ENCODE data around the gene PIGM.
"Not testable (repeated sequence)": the region's sequence is repeated elsewhere in the genome, so short reads cannot be mapped to it uniquely, and the experiment has no call there.

The PIGM gene

DNA sequence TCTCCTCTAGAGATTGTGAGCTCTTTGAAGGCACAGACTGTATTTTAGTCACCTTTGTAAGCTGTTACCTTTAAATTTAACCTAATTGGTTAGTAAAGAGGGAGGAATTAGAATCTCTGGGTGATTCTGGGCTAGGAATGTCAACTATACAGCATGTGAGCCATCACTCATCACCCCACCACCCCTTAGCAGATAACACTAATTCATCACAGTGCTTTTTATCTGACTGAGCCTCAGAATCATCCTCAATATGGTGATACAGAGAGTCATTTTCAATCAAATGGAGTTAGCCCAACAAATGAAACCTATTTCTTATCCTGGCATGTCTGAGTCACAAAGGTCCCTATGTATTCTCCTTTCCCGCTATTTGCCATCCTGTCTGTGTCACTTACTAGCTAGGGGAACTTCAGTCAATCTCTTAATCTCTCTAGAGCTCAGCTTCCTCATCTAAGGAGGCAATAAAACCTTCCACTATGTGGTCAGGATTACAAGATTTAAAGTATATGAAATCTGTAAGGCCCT, 24.9 kb upstream of the PIGM start:
- H3K4me1 ChIP-seq (ENCODE audit: control insufficient read depth in 1 of 2, insufficient read depth in 1 of 2, low read depth in 1 of 2, low read length in 1 of 2), result no peaks in the 10 kb centered on the region
- H3K4me3 ChIP-seq (ENCODE audit: low read depth in 1 of 2, low read length in 1 of 2), result no peak overlapping the region
- peaks cover 46% of the 10 kb centered on the region for H3K27me3 ChIP-seq
- H3K27ac ChIP-seq, result no peak overlapping the region
- no peaks in the 10 kb centered on the region for H3K9me3 ChIP-seq
- no peak for TF ChIP-seq CTCF (IDR thresholded peaks at IDR 0.05)
- H3K36me3 ChIP-seq, result no peaks in the 10 kb centered on the region

DNA sequence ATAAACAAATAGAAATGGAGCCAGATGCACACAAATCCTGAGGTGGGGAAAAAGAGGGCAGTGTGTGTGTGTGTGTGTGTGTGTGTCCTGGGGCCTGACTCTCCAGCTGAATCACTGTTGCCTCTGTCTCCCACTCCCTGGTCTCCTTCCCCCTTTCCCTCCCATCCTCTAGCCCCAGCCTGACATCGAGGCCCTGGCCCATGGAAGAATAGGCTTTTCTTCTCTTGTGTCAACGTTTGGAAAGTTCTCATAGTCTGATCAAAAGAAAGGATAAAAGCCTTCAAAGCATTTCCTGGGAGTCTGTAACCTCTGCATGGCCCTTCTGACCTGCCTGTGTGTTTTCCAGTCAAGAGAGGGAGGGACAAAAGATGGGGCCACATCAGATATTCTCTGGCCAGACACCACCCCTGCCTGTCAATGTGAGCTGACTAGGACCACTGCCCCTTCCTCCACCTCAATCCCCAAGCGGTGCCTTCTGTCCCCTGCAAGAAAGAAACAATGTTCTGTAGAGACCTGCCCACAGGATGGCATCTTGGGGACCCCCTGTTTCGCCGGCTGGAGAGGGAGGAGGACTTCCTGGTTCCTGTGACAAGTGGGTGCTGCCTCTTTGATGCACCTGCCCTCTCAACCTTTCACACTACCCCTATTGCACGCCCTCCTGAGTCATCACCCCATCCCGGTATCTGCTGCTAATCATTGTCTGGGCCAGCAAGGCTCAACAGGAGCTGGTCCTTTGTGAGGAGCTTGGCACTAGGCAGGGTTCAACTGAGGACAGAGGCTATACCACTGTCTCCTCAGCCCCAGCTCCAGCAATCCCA, 22.0 kb upstream of the PIGM start:
- H3K4me3 ChIP-seq (ENCODE audit: low read depth in 1 of 2, low read length in 1 of 2), result no peak overlapping the region
- H3K27me3 ChIP-seq, result peaks cover 56% of the 10 kb centered on the region
- no peaks in the 10 kb centered on the region for H3K9me3 ChIP-seq
- no peaks in the 10 kb centered on the region for H3K36me3 ChIP-seq
- TF ChIP-seq CTCF (IDR thresholded peaks at IDR 0.05), result no peak
- no peak overlapping the region for H3K27ac ChIP-seq
- H3K4me1 ChIP-seq (ENCODE audit: control insufficient read depth in 1 of 2, insufficient read depth in 1 of 2, low read depth in 1 of 2, low read length in 1 of 2), result no peaks in the 10 kb centered on the region

- H3K9me3 ChIP-seq, result no peaks in the 10 kb centered on the region
- H3K27ac ChIP-seq, result no peak overlapping the region
- TF ChIP-seq CTCF (IDR thresholded peaks at IDR 0.05), result no peak
- H3K36me3 ChIP-seq, result no peaks in the 10 kb centered on the region
- H3K4me1 ChIP-seq (ENCODE audit: control insufficient read depth in 1 of 2, insufficient read depth in 1 of 2, low read depth in 1 of 2, low read length in 1 of 2), result no peaks in the 10 kb centered on the region
- H3K4me3 ChIP-seq (ENCODE audit: low read depth in 1 of 2, low read length in 1 of 2), result no peak overlapping the region
- H3K27me3 ChIP-seq, result peaks cover 57% of the 10 kb centered on the region
These were observed 21.1 kb upstream of the PIGM start for GRCh38 chr1:160052936-160053335.

DNA sequence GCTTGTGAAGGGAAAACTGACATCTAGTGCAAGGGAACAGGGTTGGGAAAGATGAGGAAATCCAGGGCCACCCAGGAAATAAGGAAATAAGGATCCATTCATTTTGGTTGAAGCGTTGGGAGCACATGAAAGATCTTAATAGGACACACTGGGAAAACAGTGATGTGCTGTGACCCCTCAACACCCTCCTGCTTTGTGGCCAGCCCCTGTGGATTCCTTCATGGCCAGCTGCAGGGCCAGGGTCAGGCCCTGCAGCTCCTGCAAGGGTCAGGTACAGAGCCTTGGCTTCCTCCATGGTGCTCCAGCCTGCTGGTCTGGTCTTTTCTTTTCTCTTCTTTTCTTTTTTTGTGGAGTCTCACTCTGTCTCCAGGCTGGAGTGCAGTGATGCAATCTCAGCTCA, 18.8 kb upstream of the PIGM start:
- Histone ChIP-seq H3K9me3 (no peaks in the 10 kb centered on the region), H3K27ac (no peak overlapping the region), H3K27me3 (peaks cover 59% of the 10 kb centered on the region), H3K36me3 (no peaks in the 10 kb centered on the region), H3K4me1 (ENCODE audit: control insufficient read depth in 1 of 2, insufficient read depth in 1 of 2, low read depth in 1 of 2, low read length in 1 of 2) (peaks cover 4 to 9% of the 10 kb centered on the region in 2 experiments), H3K4me3 (ENCODE audit: low read depth in 1 of 2, low read length in 1 of 2) (no peak overlapping the region)
- TF ChIP-seq CTCF (IDR thresholded peaks at IDR 0.05), result no peak

GRCh38 chr1:160050182-160050581, 18.4 kb upstream of the PIGM start:
- H3K4me1 ChIP-seq (ENCODE audit: control insufficient read depth in 1 of 2, insufficient read depth in 1 of 2, low read depth in 1 of 2, low read length in 1 of 2); H3K4me3 ChIP-seq (ENCODE audit: low read depth in 1 of 2, low read length in 1 of 2); H3K27ac ChIP-seq; H3K9me3 ChIP-seq; H3K36me3 ChIP-seq: not testable (repeated sequence)
- H3K27me3 ChIP-seq, result peaks cover 61% of the 10 kb centered on the region

DNA sequence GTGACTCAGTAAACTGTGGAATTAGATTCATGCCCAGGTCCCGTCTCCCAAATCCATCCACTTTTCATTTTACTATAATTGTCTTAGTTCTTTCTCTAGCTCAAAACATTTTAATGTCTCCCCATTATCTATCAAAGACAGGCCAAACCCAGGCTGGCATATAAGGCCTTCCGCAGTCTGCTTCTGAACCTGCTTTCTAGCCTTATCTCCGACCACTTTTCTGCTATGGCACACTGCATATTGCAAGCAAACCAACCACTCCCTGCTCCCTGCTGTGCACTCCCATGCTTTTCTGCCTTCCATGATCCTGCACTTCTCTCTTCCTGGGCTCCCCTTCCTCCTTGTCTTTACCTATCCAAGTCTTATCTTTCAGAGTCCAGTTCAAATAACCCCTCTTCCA, 17.3 kb upstream of the PIGM start:
- Histone ChIP-seq H3K9me3 (no peaks in the 10 kb centered on the region), H3K27me3 (peaks cover 72% of the 10 kb centered on the region), H3K4me1 (ENCODE audit: control insufficient read depth in 1 of 2, insufficient read depth in 1 of 2, low read depth in 1 of 2, low read length in 1 of 2) (peaks cover 4 to 9% of the 10 kb centered on the region in 2 experiments), H3K36me3 (no peaks in the 10 kb centered on the region), H3K4me3 (ENCODE audit: low read depth in 1 of 2, low read length in 1 of 2) (no peak overlapping the region), H3K27ac (no peak overlapping the region)
- no peak for TF ChIP-seq CTCF (IDR thresholded peaks at IDR 0.05)

Data from neutrophil (primary cell).